ENCODE data around the gene NKX2-2. TPM values are rescaled to one million over a fixed set of nuclear protein-coding genes. Genes with fewer than 3 reads are reported as not detected.

NKX2-2 gene
- total RNA-seq: not detected in 2 replicates

GRCh38 chr20:21513881-21514540 lies at the start of gene NKX2-2:
TSS of gene NKX2-2 (minus strand) at chr20:21514064. CDS start at chr20:21513669, 395 bp downstream.
- H3K27ac Mint-ChIP-seq: no peak within 1 kb of the TSS
- peaks cover 73% of the 10 kb centered on the region for H3K27me3 Mint-ChIP-seq (ENCODE audit: low read depth)
- intact Hi-C loops (cut with micrococcal nuclease): loop anchor here (2.0 kb wide), 1 partner anchor 189 kb away; no protein-coding TSS in a partner anchor
- peak within 1 kb of the TSS; percentile 21 for H3K4me3 Mint-ChIP-seq (ENCODE audit: low read depth)
- peaks cover 3% of the 10 kb centered on the region for H3K36me3 Mint-ChIP-seq (ENCODE audit: low read depth)
- DNase-seq (ENCODE audit: low spot score): no peak
- H3K9me3 Mint-ChIP-seq: no peaks in the 10 kb centered on the region
- H3K4me1 Mint-ChIP-seq (ENCODE audit: low read depth): peaks cover 15% of the 10 kb centered on the region

- H3K27ac Mint-ChIP-seq: no peak overlapping the region
- peaks cover 23% of the 10 kb centered on the region for H3K27me3 Mint-ChIP-seq (ENCODE audit: low read depth)
- intact Hi-C loops (cut with micrococcal nuclease): no loop called here
- no peaks in the 10 kb centered on the region for H3K36me3 Mint-ChIP-seq (ENCODE audit: low read depth)
- H3K9me3 Mint-ChIP-seq: no peaks in the 10 kb centered on the region
- H3K4me1 Mint-ChIP-seq (ENCODE audit: low read depth): peaks cover 12% of the 10 kb centered on the region
- DNase-seq (ENCODE audit: low spot score): no peak
- no peak overlapping the region for H3K4me3 Mint-ChIP-seq (ENCODE audit: low read depth)
These were observed 48.8 kb upstream of the NKX2-2 start for GRCh38 chr20:21562656-21563055.

- intact Hi-C loops (cut with micrococcal nuclease): loop anchor here (1.0 to 5.0 kb wide), 4 partner anchors 11 to 1793 kb away; partner anchors contain the start of gene NXT1
- Mint-ChIP-seq H3K4me1 (ENCODE audit: low read depth) (peaks cover 33% of the 10 kb centered on the region), H3K9me3 (no peaks in the 10 kb centered on the region), H3K36me3 (ENCODE audit: low read depth) (no peaks in the 10 kb centered on the region), H3K27ac (no peak overlapping the region), H3K27me3 (ENCODE audit: low read depth) (peaks cover 9% of the 10 kb centered on the region), H3K4me3 (ENCODE audit: low read depth) (no peak overlapping the region)
- peak; percentile 15 for DNase-seq (ENCODE audit: low spot score)
These were observed 45.4 kb upstream of the NKX2-2 start for GRCh38 chr20:21559305-21559704.

- intact Hi-C loops (cut with micrococcal nuclease): loop anchor here (5.0 kb wide), 2 partner anchors 1070 to 1795 kb away; partner anchors contain the start of gene NXT1
- no peaks in the 10 kb centered on the region for H3K36me3 Mint-ChIP-seq (ENCODE audit: low read depth)
- peak overlapping the region; percentile 71 for H3K27ac Mint-ChIP-seq
- H3K27me3 Mint-ChIP-seq (ENCODE audit: low read depth): peaks cover 2% of the 10 kb centered on the region
- H3K4me3 Mint-ChIP-seq (ENCODE audit: low read depth): peak overlapping the region; percentile 64
- peak; percentile 24 for DNase-seq (ENCODE audit: low spot score)
- no peaks in the 10 kb centered on the region for H3K9me3 Mint-ChIP-seq
- H3K4me1 Mint-ChIP-seq (ENCODE audit: low read depth): peaks cover 33% of the 10 kb centered on the region
These were observed 43.6 kb upstream of the NKX2-2 start for GRCh38 chr20:21557241-21558020.

GRCh38 chr20:21556398-21556797 lies 42.5 kb upstream of the NKX2-2 start:
- Mint-ChIP-seq H3K4me1 (ENCODE audit: low read depth) (peaks cover 33% of the 10 kb centered on the region), H3K9me3 (no peaks in the 10 kb centered on the region), H3K27me3 (ENCODE audit: low read depth) (peaks cover 2% of the 10 kb centered on the region), H3K27ac (no peak overlapping the region), H3K36me3 (ENCODE audit: low read depth) (no peaks in the 10 kb centered on the region), H3K4me3 (ENCODE audit: low read depth) (no peak overlapping the region)
- DNase-seq (ENCODE audit: low spot score): no peak
- intact Hi-C loops (cut with micrococcal nuclease): loop anchor here (5.0 kb wide), 2 partner anchors 1069 to 1796 kb away; partner anchors contain the start of gene NXT1

GRCh38 chr20:21555470-21556120 lies 41.7 kb upstream of the NKX2-2 start:
- no peak for DNase-seq (ENCODE audit: low spot score)
- Mint-ChIP-seq H3K9me3 (no peaks in the 10 kb centered on the region), H3K36me3 (ENCODE audit: low read depth) (no peaks in the 10 kb centered on the region), H3K27me3 (ENCODE audit: low read depth) (peaks cover 2% of the 10 kb centered on the region), H3K27ac (no peak overlapping the region), H3K4me3 (ENCODE audit: low read depth) (no peak overlapping the region), H3K4me1 (ENCODE audit: low read depth) (peaks cover 33% of the 10 kb centered on the region)
- intact Hi-C loops (cut with micrococcal nuclease): loop anchor here (5.0 kb wide), 2 partner anchors 1068 to 1797 kb away; partner anchors contain the start of gene NXT1

- no peak for DNase-seq (ENCODE audit: low spot score)
- Mint-ChIP-seq H3K4me3 (ENCODE audit: low read depth) (no peak overlapping the region), H3K27me3 (ENCODE audit: low read depth) (peaks cover 2% of the 10 kb centered on the region), H3K27ac (no peak overlapping the region), H3K4me1 (ENCODE audit: low read depth) (peaks cover 34% of the 10 kb centered on the region), H3K9me3 (no peaks in the 10 kb centered on the region), H3K36me3 (ENCODE audit: low read depth) (no peaks in the 10 kb centered on the region)
- intact Hi-C loops (cut with micrococcal nuclease): loop anchor here (5.0 kb wide), 2 partner anchors 1068 to 1797 kb away; partner anchors contain the start of gene NXT1
These were observed 41.1 kb upstream of the NKX2-2 start for GRCh38 chr20:21554985-21555384.

GRCh38 chr20:21554376-21554890 lies 40.6 kb upstream of the NKX2-2 start:
- Mint-ChIP-seq H3K4me1 (ENCODE audit: low read depth) (peaks cover 34% of the 10 kb centered on the region), H3K4me3 (ENCODE audit: low read depth) (no peak overlapping the region), H3K27ac (no peak overlapping the region), H3K36me3 (ENCODE audit: low read depth) (no peaks in the 10 kb centered on the region), H3K9me3 (no peaks in the 10 kb centered on the region), H3K27me3 (ENCODE audit: low read depth) (peaks cover 2% of the 10 kb centered on the region)
- intact Hi-C loops (cut with micrococcal nuclease): no loop called here
- no peak for DNase-seq (ENCODE audit: low spot score)

- H3K27ac Mint-ChIP-seq: no peak overlapping the region
- intact Hi-C loops (cut with micrococcal nuclease): no loop called here
These were observed 36.7 kb upstream of the NKX2-2 start for GRCh38 chr20:21550587-21550986.

GRCh38 chr20:21548390-21549035 lies 34.6 kb upstream of the NKX2-2 start:
- Mint-ChIP-seq H3K36me3 (ENCODE audit: low read depth) (no peaks in the 10 kb centered on the region), H3K9me3 (peaks cover 13% of the 10 kb centered on the region), H3K4me1 (ENCODE audit: low read depth) (peaks cover 27% of the 10 kb centered on the region), H3K4me3 (ENCODE audit: low read depth) (peak overlapping the region; percentile 5), H3K27me3 (ENCODE audit: low read depth) (peaks cover 2% of the 10 kb centered on the region), H3K27ac (peak overlapping the region; percentile 77)
- DNase-seq (ENCODE audit: low spot score): peak; percentile 48
- intact Hi-C loops (cut with micrococcal nuclease): loop anchor here (1.0 kb wide), 2 partner anchors 11 to 297 kb away; no protein-coding TSS in a partner anchor

More at GRCh38 chr20:21550587-21550986, 36.7 kb upstream of the NKX2-2 start:
- peaks cover 2% of the 10 kb centered on the region for H3K27me3 Mint-ChIP-seq (ENCODE audit: low read depth)
- peaks cover 5% of the 10 kb centered on the region for H3K9me3 Mint-ChIP-seq
- peaks cover 35% of the 10 kb centered on the region for H3K4me1 Mint-ChIP-seq (ENCODE audit: low read depth)
- H3K4me3 Mint-ChIP-seq (ENCODE audit: low read depth): no peak overlapping the region
- H3K36me3 Mint-ChIP-seq (ENCODE audit: low read depth): no peaks in the 10 kb centered on the region
- no peak for DNase-seq (ENCODE audit: low spot score)

GRCh38 chr20:21546355-21546754 lies 32.5 kb upstream of the NKX2-2 start:
- intact Hi-C loops (cut with micrococcal nuclease): no loop called here
- peaks cover 27% of the 10 kb centered on the region for H3K4me1 Mint-ChIP-seq (ENCODE audit: low read depth)
- no peaks in the 10 kb centered on the region for H3K36me3 Mint-ChIP-seq (ENCODE audit: low read depth)
- H3K4me3 Mint-ChIP-seq (ENCODE audit: low read depth): no peak overlapping the region
- H3K27ac Mint-ChIP-seq: no peak overlapping the region
- peaks cover 13% of the 10 kb centered on the region for H3K9me3 Mint-ChIP-seq
- DNase-seq (ENCODE audit: low spot score): no peak
- peaks cover 2% of the 10 kb centered on the region for H3K27me3 Mint-ChIP-seq (ENCODE audit: low read depth)

GRCh38 chr20:21539512-21539911 lies 25.6 kb upstream of the NKX2-2 start:
- H3K27ac Mint-ChIP-seq: no peak overlapping the region
- no peaks in the 10 kb centered on the region for H3K36me3 Mint-ChIP-seq (ENCODE audit: low read depth)
- H3K4me3 Mint-ChIP-seq (ENCODE audit: low read depth): no peak overlapping the region
- no peaks in the 10 kb centered on the region for H3K4me1 Mint-ChIP-seq (ENCODE audit: low read depth)
- H3K27me3 Mint-ChIP-seq (ENCODE audit: low read depth): peaks cover 12% of the 10 kb centered on the region
- DNase-seq (ENCODE audit: low spot score): no peak
- peaks cover 4% of the 10 kb centered on the region for H3K9me3 Mint-ChIP-seq
- intact Hi-C loops (cut with micrococcal nuclease): no loop called here

Data from activated T-helper 2 cell treated with anti-CD3 and anti-CD28 coated beads, Interferon-gamma antibody, Interleukin-2, Interleukin-4, amounts not matched to agents 10 μg/mL and 5 μg/mL and 100 μg/mL, durations not matched to agents 14 hours and 24 hours and 36 hours (primary cell).